ENCODE results near the gene DAB2IP. TPM values are rescaled to one million over a fixed set of nuclear protein-coding genes. Genes with fewer than 3 reads are reported as not detected.

DAB2IP gene
- total RNA-seq, 1 experiment from 2014 or later: 56.3 TPM

- intact Hi-C loops (cut with micrococcal nuclease; ENCODE audit: unreplicated experiment): no loop called here
- H3K9me3 Mint-ChIP-seq (ENCODE audit: low read depth, unreplicated experiment): no peaks in the 10 kb centered on the region
- BruUV-seq (replicated peaks): no TSS peak
- no peaks in the 10 kb centered on the region for H3K27me3 Mint-ChIP-seq (ENCODE audit: unreplicated experiment)
- H3K4me3 Mint-ChIP-seq (ENCODE audit: low read depth, unreplicated experiment): no peak overlapping the region
- H3K36me3 Mint-ChIP-seq (ENCODE audit: insufficient read depth, unreplicated experiment): no peaks in the 10 kb centered on the region
- DNase-seq: no peak
- H3K4me1 Mint-ChIP-seq (ENCODE audit: low read depth, unreplicated experiment): peaks cover 23% of the 10 kb centered on the region
- no peak for TF ChIP-seq CTCF (IDR thresholded peaks at IDR 0.05; ENCODE audit: unreplicated experiment)
- H3K27ac Mint-ChIP-seq (ENCODE audit: unreplicated experiment): no peak overlapping the region
- CTCF ChIA-PET: interaction anchor here (0.6 to 0.7 kb wide), 3 partner anchors 12 to 1742 kb away, joined by 3 to 6 read pairs (median 4); no protein-coding TSS in a partner anchor
Observed at GRCh38 chr9:121631115-121631514, 20.3 kb upstream of the DAB2IP start.

GRCh38 chr9:121631978-121632418 lies 19.4 kb upstream of the DAB2IP start:
- intact Hi-C loops (cut with micrococcal nuclease; ENCODE audit: unreplicated experiment): no loop called here
- Mint-ChIP-seq H3K27me3 (ENCODE audit: unreplicated experiment) (no peaks in the 10 kb centered on the region), H3K4me3 (ENCODE audit: low read depth, unreplicated experiment) (no peak overlapping the region), H3K9me3 (ENCODE audit: low read depth, unreplicated experiment) (no peaks in the 10 kb centered on the region), H3K36me3 (ENCODE audit: insufficient read depth, unreplicated experiment) (no peaks in the 10 kb centered on the region), H3K27ac (ENCODE audit: unreplicated experiment) (no peak overlapping the region), H3K4me1 (ENCODE audit: low read depth, unreplicated experiment) (peaks cover 23% of the 10 kb centered on the region)
- CTCF ChIA-PET: interaction anchor here (0.7 kb wide), 1 partner anchor 42 kb away, joined by 3 read pairs; no protein-coding TSS in a partner anchor
- no peak for DNase-seq
- TF ChIP-seq CTCF (IDR thresholded peaks at IDR 0.05; ENCODE audit: unreplicated experiment): no peak
- no TSS peak for BruUV-seq (replicated peaks)

- CTCF ChIA-PET: no interaction called here
- Mint-ChIP-seq H3K4me3 (ENCODE audit: low read depth, unreplicated experiment) (no peak overlapping the region), H3K9me3 (ENCODE audit: low read depth, unreplicated experiment) (no peaks in the 10 kb centered on the region), H3K27me3 (ENCODE audit: unreplicated experiment) (no peaks in the 10 kb centered on the region), H3K4me1 (ENCODE audit: low read depth, unreplicated experiment) (peaks cover 30% of the 10 kb centered on the region), H3K27ac (ENCODE audit: unreplicated experiment) (no peak overlapping the region), H3K36me3 (ENCODE audit: insufficient read depth, unreplicated experiment) (no peaks in the 10 kb centered on the region)
- BruUV-seq (replicated peaks): no TSS peak
- intact Hi-C loops (cut with micrococcal nuclease; ENCODE audit: unreplicated experiment): no loop called here
- no peak for TF ChIP-seq CTCF (IDR thresholded peaks at IDR 0.05; ENCODE audit: unreplicated experiment)
- no peak for DNase-seq
Observed at GRCh38 chr9:121633119-121633714, 18.2 kb upstream of the DAB2IP start.

- H3K36me3 Mint-ChIP-seq (ENCODE audit: insufficient read depth, unreplicated experiment): no peaks in the 10 kb centered on the region
- H3K9me3 Mint-ChIP-seq (ENCODE audit: low read depth, unreplicated experiment): no peaks in the 10 kb centered on the region
- CTCF ChIA-PET: no interaction called here
- H3K4me1 Mint-ChIP-seq (ENCODE audit: low read depth, unreplicated experiment): peaks cover 35% of the 10 kb centered on the region
- TF ChIP-seq CTCF (IDR thresholded peaks at IDR 0.05; ENCODE audit: unreplicated experiment): no peak
- intact Hi-C loops (cut with micrococcal nuclease; ENCODE audit: unreplicated experiment): no loop called here
- H3K27ac Mint-ChIP-seq (ENCODE audit: unreplicated experiment): no peak overlapping the region
- H3K4me3 Mint-ChIP-seq (ENCODE audit: low read depth, unreplicated experiment): no peak overlapping the region
- BruUV-seq (replicated peaks): no TSS peak
- no peaks in the 10 kb centered on the region for H3K27me3 Mint-ChIP-seq (ENCODE audit: unreplicated experiment)
- DNase-seq: no peak
Observed at GRCh38 chr9:121633736-121634135, 17.7 kb upstream of the DAB2IP start.

Data from Calu3 (cell line).